ENCODE data around the gene RB1.

The RB1 gene

DNA sequence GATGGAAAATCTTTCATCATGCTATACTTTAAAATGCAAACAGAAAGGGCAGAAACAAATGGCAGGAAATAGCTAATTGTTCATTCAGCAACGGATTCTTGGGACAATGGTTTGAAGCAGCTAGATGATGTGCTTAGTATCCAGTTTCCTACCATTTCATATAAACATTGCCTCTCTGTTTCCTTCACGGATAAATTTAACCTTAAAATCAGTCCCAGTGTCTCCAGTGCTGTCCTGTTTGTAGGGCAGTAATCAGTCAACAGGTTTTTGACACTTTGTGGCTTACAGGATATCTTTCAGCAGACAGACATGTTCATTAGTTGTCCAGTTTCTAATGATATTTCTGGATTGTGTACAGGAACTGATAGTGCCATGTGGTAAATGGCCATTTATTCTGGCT lies 24.7 kb upstream of the RB1 start:
- Histone ChIP-seq H3K36me3 (ENCODE audit: insufficient read depth, low read length) (no peaks in the 10 kb centered on the region), H3K4me3 (ENCODE audit: low read depth, low read length, poor library complexity, severe bottlenecking) (no peak overlapping the region), H3K27me3 (ENCODE audit: insufficient read depth, low read length) (no peaks in the 10 kb centered on the region), H3F3A (ENCODE audit: insufficient read depth, low read length) (no peaks in the 10 kb centered on the region), H4K20me1 (ENCODE audit: insufficient read depth, low read length) (no peaks in the 10 kb centered on the region), H3K4me2 (ENCODE audit: low read length) (no peak overlapping the region), H3K79me2 (ENCODE audit: insufficient read depth, low read length) (no peaks in the 10 kb centered on the region), H3K9me3 (ENCODE audit: low read length) (no peaks in the 10 kb centered on the region), H3K4me1 (ENCODE audit: insufficient read depth, low read length, severe bottlenecking) (no peaks in the 10 kb centered on the region), H3K9me2 (ENCODE audit: low read depth, low read length) (no peaks in the 10 kb centered on the region), H3K27ac (ENCODE audit: low read depth, low read length, poor library complexity, severe bottlenecking) (no peak overlapping the region), H3K9ac (ENCODE audit: low read length) (no peak overlapping the region), H2AFZ (ENCODE audit: low read length) (no peak overlapping the region)
- TF ChIP-seq EZH2 (IDR thresholded peaks at IDR 0.05; ENCODE audit: borderline replicate concordance, low read length): no peak
- TF ChIP-seq, protein P1, sequence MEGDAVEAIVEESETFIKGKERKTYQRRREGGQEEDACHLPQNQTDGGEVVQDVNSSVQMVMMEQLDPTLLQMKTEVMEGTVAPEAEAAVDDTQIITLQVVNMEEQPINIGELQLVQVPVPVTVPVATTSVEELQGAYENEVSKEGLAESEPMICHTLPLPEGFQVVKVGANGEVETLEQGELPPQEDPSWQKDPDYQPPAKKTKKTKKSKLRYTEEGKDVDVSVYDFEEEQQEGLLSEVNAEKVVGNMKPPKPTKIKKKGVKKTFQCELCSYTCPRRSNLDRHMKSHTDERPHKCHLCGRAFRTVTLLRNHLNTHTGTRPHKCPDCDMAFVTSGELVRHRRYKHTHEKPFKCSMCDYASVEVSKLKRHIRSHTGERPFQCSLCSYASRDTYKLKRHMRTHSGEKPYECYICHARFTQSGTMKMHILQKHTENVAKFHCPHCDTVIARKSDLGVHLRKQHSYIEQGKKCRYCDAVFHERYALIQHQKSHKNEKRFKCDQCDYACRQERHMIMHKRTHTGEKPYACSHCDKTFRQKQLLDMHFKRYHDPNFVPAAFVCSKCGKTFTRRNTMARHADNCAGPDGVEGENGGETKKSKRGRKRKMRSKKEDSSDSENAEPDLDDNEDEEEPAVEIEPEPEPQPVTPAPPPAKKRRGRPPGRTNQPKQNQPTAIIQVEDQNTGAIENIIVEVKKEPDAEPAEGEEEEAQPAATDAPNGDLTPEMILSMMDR (IDR thresholded peaks at IDR 0.05; ENCODE audit: low read length): no peak

DNA sequence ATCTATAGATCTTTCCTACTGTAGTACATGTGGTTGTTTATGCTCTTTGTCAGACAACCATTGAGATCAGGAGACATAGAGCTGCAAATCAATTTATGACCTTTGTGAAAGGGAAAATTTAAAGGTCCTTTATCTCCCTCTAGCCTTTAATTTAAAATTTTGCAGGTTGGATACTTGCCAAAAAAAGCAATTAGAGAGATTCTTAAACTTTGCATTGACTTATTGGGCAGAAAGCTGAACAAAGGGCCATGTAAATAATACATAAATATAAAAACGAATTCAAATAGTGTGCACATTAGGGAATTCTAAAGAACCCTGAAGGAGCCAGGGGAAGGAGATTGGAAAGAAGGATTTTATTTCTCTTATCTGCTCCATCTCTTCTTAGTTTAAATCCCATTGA lies 22.0 kb upstream of the RB1 start:
- Histone ChIP-seq H3K9me3 (ENCODE audit: low read length) (no peaks in the 10 kb centered on the region), H3K9ac (ENCODE audit: low read length) (no peak overlapping the region), H3K36me3 (ENCODE audit: insufficient read depth, low read length) (no peaks in the 10 kb centered on the region), H4K20me1 (ENCODE audit: insufficient read depth, low read length) (no peaks in the 10 kb centered on the region), H3K27ac (ENCODE audit: low read depth, low read length, poor library complexity, severe bottlenecking) (no peak overlapping the region), H3K27me3 (ENCODE audit: insufficient read depth, low read length) (no peaks in the 10 kb centered on the region), H3F3A (ENCODE audit: insufficient read depth, low read length) (no peaks in the 10 kb centered on the region), H3K4me1 (ENCODE audit: insufficient read depth, low read length, severe bottlenecking) (no peaks in the 10 kb centered on the region), H3K79me2 (ENCODE audit: insufficient read depth, low read length) (no peaks in the 10 kb centered on the region), H3K4me3 (ENCODE audit: low read depth, low read length, poor library complexity, severe bottlenecking) (no peak overlapping the region), H3K4me2 (ENCODE audit: low read length) (no peak overlapping the region), H3K9me2 (ENCODE audit: low read depth, low read length) (no peaks in the 10 kb centered on the region), H2AFZ (ENCODE audit: low read length) (no peak overlapping the region)
- no peak for TF ChIP-seq EZH2 (IDR thresholded peaks at IDR 0.05; ENCODE audit: borderline replicate concordance, low read length)
- TF ChIP-seq, protein P1 (IDR thresholded peaks at IDR 0.05; ENCODE audit: low read length): no peak

DNA sequence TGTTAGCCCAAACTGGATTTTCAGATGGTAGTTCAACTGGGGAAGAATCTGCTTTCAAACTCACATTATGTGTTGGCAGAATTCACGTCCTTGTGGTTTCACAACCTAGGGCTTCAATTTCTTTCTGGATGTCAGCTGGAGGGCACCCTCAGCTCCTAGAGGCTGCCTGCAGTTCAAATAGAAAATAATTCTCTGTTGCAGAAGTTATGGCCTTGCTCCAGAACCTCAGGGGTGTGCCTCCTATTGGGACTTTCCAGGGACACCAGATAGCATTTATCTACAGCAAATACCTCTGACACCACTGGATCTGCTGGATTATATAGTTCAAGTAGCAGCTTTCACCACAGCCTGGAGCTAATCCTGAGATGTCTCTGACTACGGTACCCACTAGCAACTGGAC lies 11.8 kb upstream of the RB1 start:
- Histone ChIP-seq H3K79me2 (ENCODE audit: insufficient read depth, low read length) (no peaks in the 10 kb centered on the region), H3K36me3 (ENCODE audit: insufficient read depth, low read length) (no peaks in the 10 kb centered on the region), H3K4me1 (ENCODE audit: insufficient read depth, low read length, severe bottlenecking) (peaks cover 2% of the 10 kb centered on the region), H3K27ac (ENCODE audit: low read depth, low read length, poor library complexity, severe bottlenecking) (no peak overlapping the region), H3K27me3 (ENCODE audit: insufficient read depth, low read length) (no peaks in the 10 kb centered on the region), H3K9me3 (ENCODE audit: low read length) (no peaks in the 10 kb centered on the region), H2AFZ (ENCODE audit: low read length) (no peak overlapping the region), H3K4me2 (ENCODE audit: low read length) (no peak overlapping the region), H3F3A (ENCODE audit: insufficient read depth, low read length) (no peaks in the 10 kb centered on the region), H3K4me3 (ENCODE audit: low read depth, low read length, poor library complexity, severe bottlenecking) (no peak overlapping the region), H3K9ac (ENCODE audit: low read length) (no peak overlapping the region), H4K20me1 (ENCODE audit: insufficient read depth, low read length) (no peaks in the 10 kb centered on the region), H3K9me2 (ENCODE audit: low read depth, low read length) (no peaks in the 10 kb centered on the region)
- no peak for TF ChIP-seq EZH2 (IDR thresholded peaks at IDR 0.05; ENCODE audit: borderline replicate concordance, low read length)
- TF ChIP-seq, protein P1 (IDR thresholded peaks at IDR 0.05; ENCODE audit: low read length): no peak
